A673 (cell line): ENCODE results near the gene VENTX. TPM values are rescaled to one million over a fixed set of nuclear protein-coding genes. Genes with fewer than 3 reads are reported as not detected.

ENCODE experiments used
- BruUV-seq: library from RNA; stranded (reverse); fragments of 400-500 nt; replicated peaks from 2 replicates; lab custom pipeline; 2021; lab: Mats Ljungman, UMichigan
- CTCF ChIA-PET: fragments of 300-600 bp; sonication (Branson Sonifier 250); formaldehyde crosslinking; loops from one replicate; lab custom pipeline; 2022; ENCODE audit warnings: antibody characterized with exemption; lab: Charles Lee
- POLR2A ChIA-PET: fragments of 300-600 bp; sonication (Branson Sonifier 250); formaldehyde crosslinking; loops from one replicate; lab custom pipeline; 2022; ENCODE audit warnings: antibody characterized with exemption; ENCODE audit not compliant: low non-redundant PET; lab: Charles Lee
- DNase-seq: peaks from one replicate; pipeline ENCODE4 v3.0.0-alpha.2; 2015; ENCODE audit warnings: low spot score
- H3K27ac ChIP-seq: fragments of 200-600 bp; sonication (generic); 2 replicates; pipeline ENCODE4 v1.5.1; 2016; ENCODE audit warnings: mixed run types, low read depth, mild to moderate bottlenecking, mixed read lengths, antibody characterized with exemption, low read length; ENCODE audit not compliant: poor library complexity, severe bottlenecking
- H3K27me3 ChIP-seq: fragments of 200-600 bp; sonication (generic); replicated peaks from 2 replicates; pipeline ENCODE4 v1.6.1; 2017; ENCODE audit warnings: mixed run types, low read depth, mild to moderate bottlenecking, mixed read lengths, antibody characterized with exemption, low read length; ENCODE audit not compliant: insufficient read depth, poor library complexity
- H3K36me3 ChIP-seq: fragments of 200-600 bp; sonication (generic); 2 replicates; pipeline ENCODE4 v1.6.1; 2016; ENCODE audit warnings: mixed run types, mild to moderate bottlenecking, mixed read lengths, antibody characterized with exemption, low read length; ENCODE audit not compliant: insufficient read depth, poor library complexity, severe bottlenecking
- H3K4me1 ChIP-seq: fragments of 200-600 bp; sonication (generic); 2 replicates; pipeline ENCODE4 v1.6.1; 2017; ENCODE audit warnings: mixed run types, mild to moderate bottlenecking, mixed read lengths, antibody characterized with exemption, low read length; ENCODE audit not compliant: insufficient read depth, poor library complexity, severe bottlenecking
- H3K4me3 ChIP-seq: fragments of 200-600 bp; sonication (generic); 2 replicates; pipeline ENCODE4 v1.5.1; 2016; ENCODE audit warnings: low read depth, mixed run types, mild to moderate bottlenecking, mixed read lengths, low read length; ENCODE audit not compliant: poor library complexity, severe bottlenecking
- H3K9me3 ChIP-seq: fragments of 200-600 bp; sonication (generic); 2 replicates; pipeline ENCODE4 v1.6.1; 2016; ENCODE audit warnings: mixed run types, low read depth, mild to moderate bottlenecking, mixed read lengths, antibody characterized with exemption, low read length; ENCODE audit not compliant: poor library complexity, severe bottlenecking
- CTCF ChIP-seq: fragments of 300-800, 200-600 bp; sonication (generic); conservative IDR thresholded peaks from 2 replicates; pipeline ENCODE4 v1.5.1; 2017; ENCODE audit warnings: low read depth, mild to moderate bottlenecking, antibody characterized with exemption, low read length, moderate library complexity, mixed read lengths
- EZH2 ChIP-seq: fragments of 200-600 bp; sonication (generic); IDR thresholded peaks from 2 replicates; pipeline ENCODE4 v1.6.1; 2017; ENCODE audit warnings: borderline replicate concordance, low read depth, mild to moderate bottlenecking, mixed read lengths, antibody characterized with exemption, low read length; ENCODE audit not compliant: poor library complexity, severe bottlenecking
- intact Hi-C: fragments of 100-400 bp; cut with micrococcal nuclease; formaldehyde crosslinking; loops from one replicate; pipeline ENCODE4 v1.10.0; 2022; ENCODE audit not compliant: unreplicated experiment
- total RNA-seq: library from RNA; stranded (reverse); gene quantifications from 2 replicates; pipeline ENCODE4 v1.2.3, GENCODE V29; 2021

The VENTX gene
- total RNA-seq, 1 experiment from 2014 or later = not detected

GRCh38 chr10:133269367-133269766 is 31.7 kb downstream of the VENTX start:
- POLR2A ChIA-PET = no interaction called here
- intact Hi-C loops = no loop called here
- BruUV-seq = no TSS peak
- H3K4me1 ChIP-seq = no peaks in the 10 kb centered on the region
- no peak overlapping the region for H3K27ac ChIP-seq
- TF ChIP-seq EZH2 = no peak
- no peak for TF ChIP-seq CTCF
- CTCF ChIA-PET = no interaction called here
- no peaks in the 10 kb centered on the region for H3K36me3 ChIP-seq
- H3K4me3 ChIP-seq = no peak overlapping the region
- no peak for DNase-seq
- H3K9me3 ChIP-seq = no peaks in the 10 kb centered on the region
- no peaks in the 10 kb centered on the region for H3K27me3 ChIP-seq

GRCh38 chr10:133270204-133270603 is 32.5 kb downstream of the VENTX start:
- CTCF ChIA-PET = no interaction called here
- H3K4me3 ChIP-seq = no peak overlapping the region
- no TSS peak for BruUV-seq
- POLR2A ChIA-PET = no interaction called here
- intact Hi-C loops = no loop called here
- H3K27ac ChIP-seq = no peak overlapping the region
- H3K4me1 ChIP-seq = no peaks in the 10 kb centered on the region
- no peaks in the 10 kb centered on the region for H3K9me3 ChIP-seq
- TF ChIP-seq EZH2 (no peak), CTCF (no peak)
- no peaks in the 10 kb centered on the region for H3K36me3 ChIP-seq
- peaks cover under 1% of the 10 kb centered on the region for H3K27me3 ChIP-seq
- DNase-seq = no peak

GRCh38 chr10:133270773-133271297 is 33.2 kb downstream of the VENTX start:
- Histone ChIP-seq H3K27ac (no peak overlapping the region), H3K4me3 (no peak overlapping the region), H3K36me3 (no peaks in the 10 kb centered on the region), H3K27me3 (peaks cover 7% of the 10 kb centered on the region), H3K4me1 (no peaks in the 10 kb centered on the region), H3K9me3 (no peaks in the 10 kb centered on the region)
- CTCF ChIA-PET = no interaction called here
- POLR2A ChIA-PET = no interaction called here
- intact Hi-C loops = no loop called here
- DNase-seq = no peak
- BruUV-seq = no TSS peak
- TF ChIP-seq EZH2 (no peak), CTCF (no peak)
